HEK293 (cell line): Measurements from ENCODE around the gene INTS6L.

Source experiments
- CTCF ChIA-PET: fragments of 350-600 bp; formaldehyde crosslinking; extraction: SDS; loops from one replicate; lab custom pipeline; 2021; ENCODE audit warnings: antibody characterized with exemption; lab: Yijun Ruan, JAX
- POLR2A ChIA-PET: fragments of 300-600 bp; formaldehyde crosslinking; extraction: SDS; loops from one replicate; lab custom pipeline; 2020; ENCODE audit warnings: antibody characterized with exemption, inconsistent platforms; lab: Yijun Ruan, JAX
- H3K27ac ChIP-seq: fragments of 200-500 bp; sonication (Bioruptor generic); 2 replicates; pipeline ENCODE4 v1.5.1; 2014; ENCODE audit warnings: low read depth, low read length, control low read depth, inconsistent platforms; ENCODE audit errors: extremely low read depth
- H3K36me3 ChIP-seq, 2 experiments: fragments of 200-500 bp in 1 of 2; sonication (Bioruptor generic) in 1 of 2; 1 replicate in 1 of 2; 2 replicates in 1 of 2; pipeline ENCODE4 v1.5.1; 2014 to 2017; ENCODE audit warnings: inconsistent platforms in 2 of 2, low read length in 2 of 2; ENCODE audit not compliant: control insufficient read depth in 2 of 2, insufficient read depth in 1 of 2
- H3K4me1 ChIP-seq: fragments of 200-500 bp; sonication (Bioruptor generic); 2 replicates; pipeline ENCODE4 v1.5.1; 2014; ENCODE audit warnings: mild to moderate bottlenecking, low read length, inconsistent platforms; ENCODE audit not compliant: control insufficient read depth, insufficient read depth
- H3K4me3 ChIP-seq: 2 replicates; pipeline ENCODE4 v1.5.1; 2011; ENCODE audit warnings: low read depth, mild to moderate bottlenecking, control low read depth, low read length, moderate library complexity
- H3K9me3 ChIP-seq: fragments of 200-500 bp; sonication (Bioruptor generic); 2 replicates; pipeline ENCODE4 v1.5.1; 2014; ENCODE audit warnings: low read depth, low read length, inconsistent platforms; ENCODE audit not compliant: control insufficient read depth, insufficient read depth
- EGR2 ChIP-seq: fragments of 450-650 bp; formaldehyde crosslinking; IDR thresholded peaks from 2 replicates; pipeline ENCODE4 v1.5.1; 2016; ENCODE audit warnings: low read depth, missing biosample characterization, missing genetic modification characterization
- KLF9 ChIP-seq: fragments of 450-650 bp; formaldehyde crosslinking; IDR thresholded peaks from 2 replicates; pipeline ENCODE4 v1.5.1; 2016; ENCODE audit warnings: missing biosample characterization, missing genetic modification characterization, low read depth
- REPIN1 ChIP-seq: fragments of 450-650 bp; formaldehyde crosslinking; IDR thresholded peaks from 2 replicates; pipeline ENCODE4 v1.5.1; 2017; ENCODE audit warnings: missing biosample characterization, missing genetic modification characterization, low read depth
- TCF7L2 ChIP-seq: IDR thresholded peaks from 2 replicates; pipeline ENCODE4 v1.6.1; 2011; ENCODE audit warnings: low read depth, mild to moderate bottlenecking, inconsistent platforms, low read length, moderate library complexity, borderline replicate concordance
- ZFHX2 ChIP-seq: fragments of 450-650 bp; formaldehyde crosslinking; conservative IDR thresholded peaks from 2 replicates; pipeline ENCODE4 v1.5.1; 2016; ENCODE audit warnings: missing biosample characterization, missing genetic modification characterization
- ZNF37A ChIP-seq: fragments of 450-650 bp; IDR thresholded peaks from 2 replicates; pipeline ENCODE4 v1.5.1; 2018; ENCODE audit warnings: missing biosample characterization, missing genetic modification characterization
- ZNF580 ChIP-seq: fragments of 450-650 bp; formaldehyde crosslinking; IDR thresholded peaks from 2 replicates; pipeline ENCODE4 v1.5.1; 2016; ENCODE audit warnings: missing biosample characterization, missing genetic modification characterization
- ZNF626 ChIP-seq: fragments of 450-650 bp; sonication (Bioruptor Pico); formaldehyde crosslinking; IDR thresholded peaks from 2 replicates; pipeline ENCODE4 v1.5.1; 2018; ENCODE audit warnings: missing biosample characterization, missing genetic modification characterization, inconsistent platforms
- ZNF654 ChIP-seq: fragments of 450-650 bp; formaldehyde crosslinking; IDR thresholded peaks from 2 replicates; pipeline ENCODE4 v1.5.1; 2016; ENCODE audit warnings: low read depth, missing biosample characterization, missing genetic modification characterization
- ZNF664 ChIP-seq: fragments of 450-650 bp; formaldehyde crosslinking; IDR thresholded peaks from 2 replicates; pipeline ENCODE4 v1.5.1; 2016; ENCODE audit warnings: missing biosample characterization, missing genetic modification characterization
- ZNF830 ChIP-seq: fragments of 450-650 bp; IDR thresholded peaks from 2 replicates; pipeline ENCODE4 v1.5.0; 2018; ENCODE audit warnings: missing biosample characterization, missing genetic modification characterization, low read depth, mild to moderate bottlenecking, moderate library complexity
- TF ChIP-seq, protein P1 (sequence below): fragments of 450-650 bp; formaldehyde crosslinking; IDR thresholded peaks from 2 replicates; pipeline ENCODE4 v1.5.1; 2016; ENCODE audit warnings: missing biosample characterization, missing genetic modification characterization

Gene INTS6L

DNA sequence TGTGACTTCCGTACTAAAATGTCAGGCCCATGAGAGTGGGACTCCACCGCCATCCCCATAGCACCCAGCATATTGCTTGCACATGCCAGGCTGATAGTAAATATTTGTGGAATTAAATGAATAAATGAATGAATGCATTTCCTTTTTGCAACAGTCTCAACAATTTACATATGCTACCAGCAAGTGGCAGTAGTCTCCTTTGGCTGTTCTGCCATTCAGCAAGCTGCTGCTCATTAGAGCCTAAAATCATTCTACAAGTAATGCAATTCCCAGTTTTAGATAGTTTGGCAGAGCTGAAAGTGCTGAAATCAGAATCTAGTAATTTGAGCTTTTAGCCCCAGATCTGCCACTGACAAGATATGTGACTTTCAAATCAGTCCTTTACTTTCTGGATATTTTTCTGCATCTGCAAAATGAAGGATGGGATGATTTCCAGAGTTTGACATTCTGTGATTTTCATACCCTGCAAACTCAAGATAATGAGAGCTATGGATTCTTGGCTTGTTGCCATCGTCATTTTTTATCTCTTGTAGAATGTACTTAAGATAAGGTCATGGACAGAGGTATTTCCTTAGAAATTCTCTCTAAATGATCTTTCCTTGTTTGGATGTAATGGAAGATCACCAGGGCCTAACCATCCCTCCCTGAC, 35.7 kb upstream of the INTS6L start (continued):
- TF ChIP-seq REPIN1 (tag by site-specific recombination) = no peak
- peak; percentile 49; the same call in 1 of the 2 replicates for TF ChIP-seq ZNF664 (tag by site-specific recombination)
- TF ChIP-seq, all 188 proteins: peak for 3

GRCh38 chrX:135489542-135489941, 30.9 kb upstream of the INTS6L start:
- no peaks in the 10 kb centered on the region; the same call in 1 of the 2 replicates for H3K4me1 ChIP-seq
- no peak overlapping the region for H3K27ac ChIP-seq
- POLR2A ChIA-PET = no interaction called here
- TF ChIP-seq TCF7L2 = 0 out of 2 replicates have a peak, but pooled peaks have one; percentile 22
- TF ChIP-seq ZNF580 (tag by site-specific recombination) = no peak
- TF ChIP-seq, protein P1, sequence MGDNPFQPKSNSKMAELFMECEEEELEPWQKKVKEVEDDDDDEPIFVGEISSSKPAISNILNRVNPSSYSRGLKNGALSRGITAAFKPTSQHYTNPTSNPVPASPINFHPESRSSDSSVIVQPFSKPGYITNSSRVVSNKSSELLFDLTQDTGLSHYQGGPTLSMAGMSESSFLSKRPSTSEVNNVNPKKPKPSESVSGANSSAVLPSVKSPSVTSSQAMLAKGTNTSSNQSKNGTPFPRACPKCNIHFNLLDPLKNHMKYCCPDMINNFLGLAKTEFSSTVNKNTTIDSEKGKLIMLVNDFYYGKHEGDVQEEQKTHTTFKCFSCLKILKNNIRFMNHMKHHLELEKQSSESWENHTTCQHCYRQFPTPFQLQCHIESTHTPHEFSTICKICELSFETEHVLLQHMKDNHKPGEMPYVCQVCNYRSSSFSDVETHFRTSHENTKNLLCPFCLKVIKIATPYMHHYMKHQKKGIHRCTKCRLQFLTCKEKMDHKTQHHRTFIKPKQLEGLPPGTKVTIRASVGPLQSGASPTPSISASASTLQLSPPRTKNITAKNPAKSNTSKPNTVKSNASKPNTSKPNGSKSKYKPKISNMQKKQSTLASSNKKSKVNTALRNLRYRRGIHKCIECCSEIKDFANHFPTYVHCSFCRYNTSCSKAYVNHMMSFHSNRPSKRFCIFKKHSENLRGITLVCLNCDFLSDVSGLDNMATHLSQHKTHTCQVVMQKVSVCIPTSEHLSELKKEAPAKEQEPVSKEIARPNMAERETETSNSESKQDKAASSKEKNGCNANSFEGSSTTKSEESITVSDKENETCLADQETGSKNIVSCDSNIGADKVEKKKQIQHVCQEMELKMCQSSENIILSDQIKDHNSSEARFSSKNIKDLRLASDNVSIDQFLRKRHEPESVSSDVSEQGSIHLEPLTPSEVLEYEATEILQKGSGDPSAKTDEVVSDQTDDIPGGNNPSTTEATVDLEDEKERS (tag by site-specific recombination) = no peak
- TF ChIP-seq ZNF626 (tag by site-specific recombination) = no peak
- TF ChIP-seq KLF9 (tag by site-specific recombination) = no peak
- TF ChIP-seq, all 188 proteins: peak for 1
- Histone ChIP-seq H3K4me3 (no peak overlapping the region), H3K36me3 (no peaks in the 10 kb centered on the region), H3K9me3 (no peaks in the 10 kb centered on the region)
- CTCF ChIA-PET = interaction anchor here (0.9 kb wide), 1 partner anchor 41 kb away, joined by 3 read pairs; no protein-coding TSS in a partner anchor

DNA sequence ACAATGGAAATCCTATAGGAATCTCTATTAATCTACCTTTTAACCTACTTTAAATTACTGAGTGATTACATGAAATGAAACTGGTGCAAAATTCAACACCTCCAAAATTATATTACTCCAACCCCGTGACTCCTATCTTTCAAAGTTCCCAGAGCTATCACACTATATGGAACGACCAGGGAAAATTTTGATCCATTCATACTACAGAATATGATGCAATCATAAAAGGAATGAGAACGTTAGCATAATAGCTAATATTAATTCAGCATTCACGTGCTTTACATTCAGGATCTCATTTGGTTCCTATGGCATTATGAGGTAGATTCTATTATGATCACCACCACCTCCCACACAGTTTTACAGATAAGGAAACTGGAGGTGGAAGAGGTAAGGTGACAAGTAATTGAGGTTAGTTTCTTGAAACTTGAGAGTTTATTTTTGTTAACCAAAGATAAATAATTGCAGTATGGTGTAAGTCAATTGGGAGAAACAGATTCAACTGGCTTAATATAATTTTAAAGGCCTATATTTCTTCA, 29.4 kb upstream of the INTS6L start:
- no peaks in the 10 kb centered on the region for H3K36me3 ChIP-seq
- H3K27ac ChIP-seq = no peak overlapping the region
- POLR2A ChIA-PET = interaction anchor here (0.7 kb wide), 1 partner anchor 31 kb away, joined by 3 read pairs; no protein-coding TSS in a partner anchor
- no peaks in the 10 kb centered on the region; the same call in 1 of the 2 replicates for H3K4me1 ChIP-seq
- no peaks in the 10 kb centered on the region for H3K9me3 ChIP-seq
- H3K4me3 ChIP-seq = no peak overlapping the region
- TF ChIP-seq ZFHX2 (tag by site-specific recombination) (peak; percentile 36), EGR2 (tag by site-specific recombination) (peak; percentile 48; the same call in 1 of the 2 replicates), ZNF830 (tag by site-specific recombination) (no peak), ZNF37A (tag by site-specific recombination) (no peak)
- TF ChIP-seq, all 188 proteins: peak for 2
- CTCF ChIA-PET = interaction anchor here (0.7 kb wide), 1 partner anchor 111 kb away, joined by 3 read pairs; no protein-coding TSS in a partner anchor

DNA sequence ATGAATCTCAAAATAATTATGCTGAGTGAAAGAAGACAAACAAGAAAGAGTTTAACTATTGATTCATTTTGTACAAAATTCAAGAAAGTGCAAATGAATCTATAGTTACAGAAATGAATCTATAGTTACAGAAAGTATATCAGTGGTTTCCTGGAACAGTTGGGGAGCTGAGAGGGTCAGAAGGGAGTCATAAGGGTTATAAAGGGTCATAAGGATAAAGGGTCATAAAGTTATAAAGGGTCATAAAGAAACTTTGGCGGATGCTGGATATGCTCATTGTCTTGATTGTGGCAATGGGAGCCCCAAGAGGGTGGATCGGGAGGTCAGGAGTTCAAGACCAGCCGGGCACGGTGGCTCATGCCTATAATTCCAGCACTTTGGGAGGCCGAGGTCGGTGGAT, 26.0 kb upstream of the INTS6L start:
- TF ChIP-seq ZNF654 = no peak
- TF ChIP-seq ZNF37A (tag by site-specific recombination) = no peak
- Histone ChIP-seq H3K9me3 (no peaks in the 10 kb centered on the region), H3K4me1 (no peaks in the 10 kb centered on the region; the same call in 1 of the 2 replicates), H3K4me3 (no peak overlapping the region), H3K36me3 (no peaks in the 10 kb centered on the region), H3K27ac (no peak overlapping the region)
- CTCF ChIA-PET = no interaction called here
- POLR2A ChIA-PET = no interaction called here
